HepG2 (cell line): ENCODE measurements around the gene CTNND2. TPM values are rescaled to one million over a fixed set of nuclear protein-coding genes. Genes with fewer than 3 reads are reported as not detected.

Source experiments
- ATAC-seq: fragments of 200-7000 bp; cut with Tn5 transposase; 3 replicates; pipeline ENCODE4 v1.9.1; 2020; ENCODE audit warnings: mild to moderate bottlenecking, moderate library complexity
- BruUV-seq: library from RNA; stranded (reverse); fragments of 400-500 nt; replicated peaks from 2 replicates; lab custom pipeline; 2021; lab: Mats Ljungman, UMichigan
- CTCF ChIA-PET: fragments of 300-600 bp; formaldehyde crosslinking; extraction: SDS; loops from one replicate; lab custom pipeline; 2021; ENCODE audit warnings: low total read pairs, inconsistent platforms, low intra/inter-chr PET ratio; lab: Yijun Ruan, JAX
- POLR2A ChIA-PET: fragments of 350-600 bp; sonication (Branson Sonifier 250); formaldehyde crosslinking; loops from one replicate; lab custom pipeline; 2020; ENCODE audit warnings: antibody characterized with exemption, inconsistent platforms; lab: Yijun Ruan, JAX
- DNase-seq: peaks from one replicate; pipeline ENCODE4 v3.0.0-alpha.2; 2015; ENCODE audit warnings: low spot score
- FAIRE-seq: peaks from 3 replicates; lab custom pipeline; 2011; peaks lifted over from hg19 to GRCh38; lab: Jason Lieb, UNC
- H2AFZ ChIP-seq: one replicate; pipeline ENCODE4 v1.6.1; 2011; ENCODE audit warnings: low read length, inconsistent platforms
- H3K27ac ChIP-seq: fragments of 300-600 bp; 3 replicates; pipeline ENCODE4 v1.8.0; 2011; ENCODE audit warnings: mixed run types, mild to moderate bottlenecking, mixed read lengths, low read length, inconsistent platforms; ENCODE audit not compliant: insufficient read depth; ENCODE audit errors: extremely low read length
- H3K27me3 ChIP-seq, 2 experiments: fragments of 200-600 bp in 1 of 2; 2 replicates in 1 of 2; 3 replicates in 1 of 2; pipeline versions ENCODE4 v1.6.0 to v1.8.0; 2011; ENCODE audit warnings: low read length in 2 of 2, mild to moderate bottlenecking in 2 of 2, moderate library complexity in 2 of 2, inconsistent platforms in 1 of 2; ENCODE audit not compliant: insufficient read depth in 2 of 2, control insufficient read depth in 1 of 2
- H3K36me3 ChIP-seq, 2 experiments: fragments of 200-600 bp in 1 of 2; replicated peaks in 1 of 2; 2 replicates in 1 of 2; 3 replicates in 1 of 2; pipeline versions ENCODE4 v1.5.1 to v1.8.0; 2011; ENCODE audit warnings: low read length in 2 of 2, inconsistent platforms in 1 of 2; ENCODE audit not compliant: insufficient read depth in 2 of 2, control insufficient read depth in 1 of 2
- H3K4me1 ChIP-seq: 2 replicates; pipeline ENCODE4 v1.5.1; 2012; ENCODE audit warnings: low read length, inconsistent platforms; ENCODE audit not compliant: insufficient read depth
- H3K4me2 ChIP-seq: 2 replicates; pipeline ENCODE4 v1.6.0; 2011; ENCODE audit warnings: low read depth, low read length, inconsistent platforms
- H3K4me3 ChIP-seq, 3 experiments: fragments of 200-600 bp in 1 of 3; sonication (generic), shearing (Covaris generic) in 1 of 3; replicated peaks in 1 of 3; 2 replicates each; pipeline ENCODE4 v1.5.1; 2011 to 2016; ENCODE audit warnings: low read length in 3 of 3, inconsistent platforms in 2 of 3, low read depth in 2 of 3, mild to moderate bottlenecking in 2 of 3, control low read depth in 1 of 3, mixed read lengths in 1 of 3; ENCODE audit not compliant: insufficient read depth in 1 of 3
- H3K79me2 ChIP-seq: one replicate; pipeline ENCODE4 v1.6.1; 2011; ENCODE audit warnings: low read length, inconsistent platforms; ENCODE audit not compliant: insufficient read depth
- H3K9ac ChIP-seq: 2 replicates; pipeline ENCODE4 v1.6.0; 2011; ENCODE audit warnings: mild to moderate bottlenecking, low read depth, low read length, inconsistent platforms; ENCODE audit not compliant: insufficient read depth
- H3K9me3 ChIP-seq: 2 replicates; pipeline ENCODE4 v1.5.1; 2012; ENCODE audit warnings: mild to moderate bottlenecking, low read length
- H4K20me1 ChIP-seq: 2 replicates; pipeline ENCODE4 v1.6.0; 2011; ENCODE audit warnings: inconsistent platforms, mild to moderate bottlenecking, low read length, moderate library complexity; ENCODE audit not compliant: insufficient read depth
- ATF1 ChIP-seq: IDR thresholded peaks from 2 replicates; pipeline ENCODE4 v1.6.1; 2016; ENCODE audit warnings: mild to moderate bottlenecking, control low read depth
- ERF ChIP-seq: IDR thresholded peaks from 2 replicates; pipeline ENCODE4 v1.6.1; 2018; ENCODE audit warnings: missing biosample characterization, missing genetic modification reagents
- LBX2 ChIP-seq: sonication (generic); formaldehyde crosslinking; IDR thresholded peaks from 2 replicates; pipeline ENCODE4 v1.5.0; 2020; ENCODE audit warnings: missing genetic modification reagents, mild to moderate bottlenecking, borderline replicate concordance
- MYNN ChIP-seq: sonication (generic); formaldehyde crosslinking; IDR thresholded peaks from 2 replicates; pipeline ENCODE4 v1.4.0; 2020; ENCODE audit warnings: mild to moderate bottlenecking, low read depth, missing genetic modification reagents
- SMC3 ChIP-seq: IDR thresholded peaks from 2 replicates; pipeline ENCODE4 v1.6.1; 2011; ENCODE audit warnings: low read length, improper control_type of control experiment
- ZNF205 ChIP-seq: IDR thresholded peaks from 2 replicates; pipeline ENCODE4 v1.6.1; 2018; ENCODE audit warnings: missing biosample characterization, missing genetic modification reagents
- ZNF224 ChIP-seq: sonication (generic); formaldehyde crosslinking; IDR thresholded peaks from 2 replicates; pipeline ENCODE4 v1.5.0; 2020; ENCODE audit warnings: mild to moderate bottlenecking, missing genetic modification reagents
- ZNF567 ChIP-seq: sonication (generic); formaldehyde crosslinking; IDR thresholded peaks from 2 replicates; pipeline ENCODE4 v1.8.1; 2023; ENCODE audit warnings: mild to moderate bottlenecking, missing genetic modification reagents, borderline replicate concordance
- ZSCAN21 ChIP-seq: sonication (generic); formaldehyde crosslinking; IDR thresholded peaks from 2 replicates; pipeline ENCODE4 v1.8.0; 2022; ENCODE audit warnings: mild to moderate bottlenecking, missing genetic modification reagents, moderate library complexity, borderline replicate concordance
- WGBS: methylation state at CpG from one replicate; pipeline ENCODE4 v1.1.6; 2017; ENCODE audit warnings: low lambda C conversion rate; 5-methylcytosine and 5-hydroxymethylcytosine counted together
- in situ Hi-C: cut with HindIII; loops from 2 replicates; pipeline ENCODE4 v1.10.0; 2017; ENCODE audit warnings: low pct_unique_long_range_greater_than_20kb; ENCODE audit not compliant: extremely low pct_ligation_motif_present
- intact Hi-C: fragments of 100-400 bp; cut with micrococcal nuclease; formaldehyde crosslinking; loops from one replicate; pipeline ENCODE4 v1.10.0; 2022; ENCODE audit not compliant: unreplicated experiment
- polyA plus RNA-seq, 8 experiments: library from polyadenylated mRNA; depleted of rRNA in 3 of 8; stranded (reverse) in 7 of 8; unstranded in 1 of 8; fragments of >200 nt; fragmentation: Illumina TruSeq in 4 of 8; extraction: Trizol in 4 of 8; gene quantifications; 2 replicates each; pipeline versions ENCODE4 v1.2.1 to v1.2.3, GENCODE V29; 2011 to 2016; ENCODE audit warnings: low read depth in 4 of 8, missing spikeins in 1 of 8, mixed read lengths in 1 of 8; ENCODE audit not compliant: insufficient read depth in 1 of 8
- total RNA-seq, 5 experiments: library from RNA; depleted of rRNA; stranded (reverse); fragments of >200 nt; fragmentation: Illumina TruSeq; extraction: Trizol; gene quantifications; 2 replicates each; pipeline ENCODE4 v1.2.3, GENCODE V29; 2016; ENCODE audit warnings: low read depth in 1 of 5
- TF ChIP-seq, protein P1 (sequence below): sonication (generic); formaldehyde crosslinking; IDR thresholded peaks from 2 replicates; pipeline ENCODE4 v1.5.0; 2020; ENCODE audit warnings: mild to moderate bottlenecking, low read depth, missing genetic modification reagents, borderline replicate concordance
- TF ChIP-seq, protein P2 (sequence below): sonication (generic); formaldehyde crosslinking; IDR thresholded peaks from 2 replicates; pipeline ENCODE4 v1.4.0; 2020; ENCODE audit warnings: mild to moderate bottlenecking, missing genetic modification reagents, borderline replicate concordance
- TF ChIP-seq, protein P3 (sequence below): sonication (generic); formaldehyde crosslinking; IDR thresholded peaks from 2 replicates; pipeline ENCODE4 v1.4.0; 2020; ENCODE audit warnings: missing genetic modification reagents

CTNND2 gene
- total and polyA plus RNA-seq, 2 of the 13 experiments (the other 11 are each of a cell fraction or from before 2014, with no cell fraction given), result not detected

DNA sequence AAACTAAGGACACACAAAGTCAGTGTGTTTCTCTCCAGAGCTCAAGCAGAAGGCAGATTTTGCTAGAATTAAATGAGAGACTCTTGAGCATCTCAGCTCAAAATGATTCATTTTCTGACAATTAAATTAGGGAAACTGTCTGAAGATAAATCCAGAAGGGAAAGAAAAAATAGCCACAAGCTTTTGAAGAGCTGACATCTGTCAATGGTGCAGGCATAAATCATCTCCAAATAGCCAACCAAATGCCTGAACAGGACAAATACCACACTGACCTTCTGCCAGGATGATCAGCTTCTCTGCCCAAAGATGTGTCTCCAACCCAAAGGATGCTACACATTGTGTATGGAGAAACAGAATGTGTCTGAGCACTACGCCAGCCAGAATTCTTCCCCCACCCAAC lies 199.3 kb downstream of the CTNND2 start:
- no TSS peak for BruUV-seq
- 48% methylated on average over 1 of the region's 1 CpG for WGBS
- TF ChIP-seq ZNF567 (CRISPR knock-in tag), result no peak
- TF ChIP-seq ZSCAN21, result no peak
- TF ChIP-seq, protein P1, sequence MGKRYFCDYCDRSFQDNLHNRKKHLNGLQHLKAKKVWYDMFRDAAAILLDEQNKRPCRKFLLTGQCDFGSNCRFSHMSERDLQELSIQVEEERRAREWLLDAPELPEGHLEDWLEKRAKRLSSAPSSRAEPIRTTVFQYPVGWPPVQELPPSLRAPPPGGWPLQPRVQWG (CRISPR knock-in tag), result no peak
- ATAC-seq (no peak), DNase-seq (no peak), FAIRE-seq (no peak)
- Histone ChIP-seq H3K27me3 (no peaks in the 10 kb centered on the region), H3K4me1 (no peaks in the 10 kb centered on the region), H3K27ac (no peak overlapping the region), H4K20me1 (no peaks in the 10 kb centered on the region), H3K36me3 (no peaks in the 10 kb centered on the region), H3K9me3 (no peaks in the 10 kb centered on the region), H2AFZ (no peak overlapping the region), H3K4me3 (no peak overlapping the region), H3K79me2 (no peaks in the 10 kb centered on the region), H3K9ac (no peak overlapping the region), H3K4me2 (no peak overlapping the region)
- CTCF ChIA-PET, result no interaction called here
- in situ Hi-C loops (no loop called here), intact Hi-C loops (no loop called here)
- POLR2A ChIA-PET, result no interaction called here

DNA sequence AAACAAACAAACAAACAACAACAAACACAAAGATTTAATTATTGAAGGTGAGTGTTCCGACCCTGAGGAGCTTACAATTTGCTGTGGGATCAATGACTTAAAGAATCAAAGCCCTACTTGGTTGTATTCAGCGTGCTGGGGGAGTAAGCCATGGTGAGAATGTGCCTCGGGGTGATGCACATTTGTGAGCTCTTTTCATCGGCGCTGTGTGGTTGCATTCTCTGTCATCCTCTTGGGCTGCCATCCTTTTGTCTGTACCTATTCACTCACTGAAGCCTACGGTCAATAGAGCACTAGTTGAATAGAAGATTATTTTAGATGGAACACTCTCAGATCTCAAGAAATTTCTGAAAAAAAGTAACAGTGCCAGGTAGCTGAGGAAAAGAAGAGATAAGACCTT lies 203.9 kb downstream of the CTNND2 start:
- no peak overlapping the region for H3K4me2 ChIP-seq
- no peak overlapping the region for H3K27ac ChIP-seq
- H3K79me2 ChIP-seq, result no peaks in the 10 kb centered on the region
- intact Hi-C loops, result no loop called here
- ChIA-PET POLR2A (no interaction called here), CTCF (no interaction called here)
- ATAC-seq (no peak), FAIRE-seq (no peak), DNase-seq (no peak)
- no peak overlapping the region for H3K4me3 ChIP-seq
- no peaks in the 10 kb centered on the region for H3K9me3 ChIP-seq
- H2AFZ ChIP-seq, result no peak overlapping the region
- H3K4me1 ChIP-seq, result no peaks in the 10 kb centered on the region
- H3K27me3 ChIP-seq, result no peaks in the 10 kb centered on the region
- H3K9ac ChIP-seq, result no peak overlapping the region
- BruUV-seq, result no TSS peak
- H4K20me1 ChIP-seq, result no peaks in the 10 kb centered on the region
- H3K36me3 ChIP-seq, result no peaks in the 10 kb centered on the region
- WGBS, result 43% methylated on average over 6 of the region's 6 CpGs
- in situ Hi-C loops, result no loop called here
- no peak for TF ChIP-seq ZNF224 (CRISPR knock-in tag)
- no peak for TF ChIP-seq ATF1 (CRISPR knock-in tag)
- TF ChIP-seq, protein P2, sequence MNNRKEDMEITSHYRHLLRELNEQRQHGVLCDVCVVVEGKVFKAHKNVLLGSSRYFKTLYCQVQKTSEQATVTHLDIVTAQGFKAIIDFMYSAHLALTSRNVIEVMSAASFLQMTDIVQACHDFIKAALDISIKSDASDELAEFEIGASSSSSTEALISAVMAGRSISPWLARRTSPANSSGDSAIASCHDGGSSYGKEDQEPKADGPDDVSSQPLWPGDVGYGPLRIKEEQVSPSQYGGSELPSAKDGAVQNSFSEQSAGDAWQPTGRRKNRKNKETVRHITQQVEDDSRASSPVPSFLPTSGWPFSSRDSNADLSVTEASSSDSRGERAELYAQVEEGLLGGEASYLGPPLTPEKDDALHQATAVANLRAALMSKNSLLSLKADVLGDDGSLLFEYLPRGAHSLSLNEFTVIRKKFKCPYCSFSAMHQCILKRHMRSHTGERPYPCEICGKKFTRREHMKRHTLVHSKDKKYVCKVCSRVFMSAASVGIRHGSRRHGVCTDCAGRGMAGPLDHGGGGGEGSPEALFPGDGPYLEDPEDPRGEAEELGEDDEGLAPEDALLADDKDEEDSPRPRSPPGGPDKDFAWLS, result no peak
- TF ChIP-seq SMC3, result no peak
- no peak for TF ChIP-seq ZNF205 (CRISPR knock-in tag)
- TF ChIP-seq ERF, result no peak
- no peak for TF ChIP-seq MYNN (CRISPR knock-in tag)
- no peak for TF ChIP-seq LBX2 (CRISPR knock-in tag)
- TF ChIP-seq, protein P3, sequence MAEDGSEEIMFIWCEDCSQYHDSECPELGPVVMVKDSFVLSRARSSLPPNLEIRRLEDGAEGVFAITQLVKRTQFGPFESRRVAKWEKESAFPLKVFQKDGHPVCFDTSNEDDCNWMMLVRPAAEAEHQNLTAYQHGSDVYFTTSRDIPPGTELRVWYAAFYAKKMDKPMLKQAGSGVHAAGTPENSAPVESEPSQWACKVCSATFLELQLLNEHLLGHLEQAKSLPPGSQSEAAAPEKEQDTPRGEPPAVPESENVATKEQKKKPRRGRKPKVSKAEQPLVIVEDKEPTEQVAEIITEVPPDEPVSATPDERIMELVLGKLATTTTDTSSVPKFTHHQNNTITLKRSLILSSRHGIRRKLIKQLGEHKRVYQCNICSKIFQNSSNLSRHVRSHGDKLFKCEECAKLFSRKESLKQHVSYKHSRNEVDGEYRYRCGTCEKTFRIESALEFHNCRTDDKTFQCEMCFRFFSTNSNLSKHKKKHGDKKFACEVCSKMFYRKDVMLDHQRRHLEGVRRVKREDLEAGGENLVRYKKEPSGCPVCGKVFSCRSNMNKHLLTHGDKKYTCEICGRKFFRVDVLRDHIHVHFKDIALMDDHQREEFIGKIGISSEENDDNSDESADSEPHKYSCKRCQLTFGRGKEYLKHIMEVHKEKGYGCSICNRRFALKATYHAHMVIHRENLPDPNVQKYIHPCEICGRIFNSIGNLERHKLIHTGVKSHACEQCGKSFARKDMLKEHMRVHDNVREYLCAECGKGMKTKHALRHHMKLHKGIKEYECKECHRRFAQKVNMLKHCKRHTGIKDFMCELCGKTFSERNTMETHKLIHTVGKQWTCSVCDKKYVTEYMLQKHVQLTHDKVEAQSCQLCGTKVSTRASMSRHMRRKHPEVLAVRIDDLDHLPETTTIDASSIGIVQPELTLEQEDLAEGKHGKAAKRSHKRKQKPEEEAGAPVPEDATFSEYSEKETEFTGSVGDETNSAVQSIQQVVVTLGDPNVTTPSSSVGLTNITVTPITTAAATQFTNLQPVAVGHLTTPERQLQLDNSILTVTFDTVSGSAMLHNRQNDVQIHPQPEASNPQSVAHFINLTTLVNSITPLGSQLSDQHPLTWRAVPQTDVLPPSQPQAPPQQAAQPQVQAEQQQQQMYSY (CRISPR knock-in tag), result no peak
